ENCODE data around the gene TSPAN33.
"Not testable (repeated sequence)": the region's sequence is repeated elsewhere in the genome, so short reads cannot be mapped to it uniquely, and the experiment has no call there.

Gene TSPAN33

DNA sequence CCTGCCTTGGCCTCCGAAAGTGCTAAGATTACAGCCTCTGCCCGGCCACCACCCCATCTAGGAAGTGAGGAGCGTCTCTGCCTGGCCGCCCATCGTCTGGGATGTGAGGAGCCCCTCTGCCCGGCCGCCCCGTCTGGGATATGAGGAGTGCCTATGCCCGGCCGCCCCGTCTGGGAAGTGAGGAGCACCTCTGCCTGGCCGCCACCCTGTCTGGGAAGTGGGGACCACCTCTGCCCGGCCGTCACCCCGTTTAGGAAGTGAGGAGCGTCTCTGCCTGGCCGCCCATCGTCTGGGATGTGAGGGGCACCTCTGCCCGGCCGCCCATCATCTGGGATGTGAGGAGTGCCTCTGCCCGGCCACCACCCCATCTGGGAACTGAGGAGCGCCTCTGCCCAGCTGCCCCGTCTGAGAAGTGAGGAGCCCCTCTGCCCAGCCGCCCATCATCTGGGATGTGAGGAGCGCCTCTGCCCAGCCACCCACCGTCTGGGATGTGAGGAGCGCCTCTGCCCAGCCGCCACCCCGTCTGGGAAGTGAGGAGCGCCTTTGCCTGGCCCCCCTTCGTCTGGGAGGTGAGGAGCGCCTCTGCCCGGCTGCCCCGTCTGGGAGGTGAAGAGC, 71.7 kb downstream of the TSPAN33 start:
- ATAC-seq (ENCODE audit: insufficient read depth, low read depth) = not testable (repeated sequence)

DNA sequence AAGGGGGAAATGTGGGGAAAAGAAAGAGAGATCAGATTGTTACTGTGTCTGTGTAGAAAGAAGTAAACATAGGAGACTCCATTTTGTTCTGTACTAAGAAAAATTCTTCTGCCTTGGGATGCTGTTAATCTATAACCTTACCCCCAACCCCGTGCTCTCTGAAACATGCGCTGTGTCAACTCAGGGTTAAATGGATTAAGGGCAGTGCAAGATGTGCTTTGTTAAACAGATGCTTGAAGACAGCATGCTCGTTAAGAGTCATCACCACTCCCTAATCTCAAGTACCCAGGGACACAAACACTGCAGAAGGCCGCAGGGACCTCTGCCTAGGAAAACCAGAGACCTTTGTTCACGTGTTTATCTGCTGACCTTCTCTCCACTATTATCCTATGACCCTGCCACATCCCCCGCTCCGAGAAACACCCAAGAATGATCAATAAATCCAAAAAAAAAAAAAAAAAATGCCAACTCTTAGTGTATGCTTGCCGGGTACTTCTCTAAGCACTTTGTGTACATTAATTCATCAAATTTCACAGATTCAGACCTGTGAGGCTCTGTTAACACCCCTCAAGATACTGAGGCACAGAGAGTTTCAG, 72.4 kb downstream of the TSPAN33 start:
- H4K20me1 ChIP-seq (ENCODE audit: insufficient read depth, low read length); H3K4me2 ChIP-seq (ENCODE audit: insufficient read depth, low read length); H3K79me2 ChIP-seq (ENCODE audit: insufficient read depth, low read length); H3K4me3 ChIP-seq (ENCODE audit: low read depth in 1 of 2, low read length in 2 of 2); H3K27me3 ChIP-seq (ENCODE audit: insufficient read depth, low read length, poor library complexity); H2AFZ ChIP-seq (ENCODE audit: low read depth, low read length); H3K9me3 ChIP-seq (ENCODE audit: insufficient read depth, low read length, severe bottlenecking); H3K4me1 ChIP-seq (ENCODE audit: insufficient read depth, low read length); DNase-seq; H3K9ac ChIP-seq (ENCODE audit: low read depth, low read length); ATAC-seq (ENCODE audit: insufficient read depth, low read depth); H3K36me3 ChIP-seq (ENCODE audit: insufficient read depth, low read length); H3K27ac ChIP-seq (ENCODE audit: low read length): not testable (repeated sequence)

More for the DNA sequence above, 71.7 kb downstream of the TSPAN33 start:
- H3K27ac ChIP-seq (ENCODE audit: low read length); H3K4me3 ChIP-seq (ENCODE audit: low read depth in 1 of 2, low read length in 2 of 2); H4K20me1 ChIP-seq (ENCODE audit: insufficient read depth, low read length); H3K4me2 ChIP-seq (ENCODE audit: insufficient read depth, low read length); H3K4me1 ChIP-seq (ENCODE audit: insufficient read depth, low read length); H3K9me3 ChIP-seq (ENCODE audit: insufficient read depth, low read length, severe bottlenecking); H3K9ac ChIP-seq (ENCODE audit: low read depth, low read length); H3K36me3 ChIP-seq (ENCODE audit: insufficient read depth, low read length); H3K27me3 ChIP-seq (ENCODE audit: insufficient read depth, low read length, poor library complexity); H2AFZ ChIP-seq (ENCODE audit: low read depth, low read length); H3K79me2 ChIP-seq (ENCODE audit: insufficient read depth, low read length): not testable (repeated sequence)
- DNase-seq = peak; percentile 23

DNA sequence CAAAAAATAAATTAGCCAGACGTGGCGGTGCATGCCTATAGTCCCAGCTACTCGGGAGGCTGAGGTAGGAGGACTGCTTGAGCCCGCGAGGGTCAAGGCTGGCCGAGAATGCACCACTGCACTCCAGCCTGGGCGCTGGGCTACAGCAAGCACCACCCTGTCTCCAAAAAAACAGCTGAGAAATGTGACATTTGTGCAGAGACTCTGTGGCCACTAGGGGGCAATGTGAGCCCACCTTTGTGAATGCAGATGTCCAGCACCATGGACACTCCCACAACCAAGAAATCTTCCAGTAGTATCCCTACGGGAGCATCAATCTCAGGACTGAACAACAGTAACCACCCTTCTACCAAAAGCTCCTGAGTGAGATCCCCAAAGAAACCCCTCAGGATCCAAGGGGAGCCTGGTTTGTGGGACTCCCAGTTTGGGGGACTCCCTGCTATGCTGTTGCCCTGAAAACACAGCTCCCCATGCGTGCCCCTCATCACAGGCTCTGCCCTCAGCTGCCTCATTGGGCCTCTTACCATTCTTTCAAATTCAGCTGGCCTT, 74.1 kb downstream of the TSPAN33 start:
- DNase-seq (peak; percentile 76), ATAC-seq (ENCODE audit: insufficient read depth, low read depth) (peak; percentile 95)
- Histone ChIP-seq H4K20me1 (ENCODE audit: insufficient read depth, low read length) (no peaks in the 10 kb centered on the region), H3K27me3 (ENCODE audit: insufficient read depth, low read length, poor library complexity) (no peaks in the 10 kb centered on the region), H3K4me2 (ENCODE audit: insufficient read depth, low read length) (no peak overlapping the region), H3K79me2 (ENCODE audit: insufficient read depth, low read length) (no peaks in the 10 kb centered on the region), H3K4me1 (ENCODE audit: insufficient read depth, low read length) (peaks cover 13% of the 10 kb centered on the region), H3K9me3 (ENCODE audit: insufficient read depth, low read length, severe bottlenecking) (no peaks in the 10 kb centered on the region), H3K9ac (ENCODE audit: low read depth, low read length) (no peak overlapping the region), H2AFZ (ENCODE audit: low read depth, low read length) (no peak overlapping the region), H3K4me3 (ENCODE audit: low read depth in 1 of 2, low read length in 2 of 2) (no peak overlapping the region), H3K27ac (ENCODE audit: low read length) (no peak overlapping the region), H3K36me3 (ENCODE audit: insufficient read depth, low read length) (no peaks in the 10 kb centered on the region)
- no peak for TF ChIP-seq EZH2 (IDR thresholded peaks at IDR 0.05; ENCODE audit: borderline replicate concordance, low read depth, low read length, severe bottlenecking)
- TF ChIP-seq, protein P1, sequence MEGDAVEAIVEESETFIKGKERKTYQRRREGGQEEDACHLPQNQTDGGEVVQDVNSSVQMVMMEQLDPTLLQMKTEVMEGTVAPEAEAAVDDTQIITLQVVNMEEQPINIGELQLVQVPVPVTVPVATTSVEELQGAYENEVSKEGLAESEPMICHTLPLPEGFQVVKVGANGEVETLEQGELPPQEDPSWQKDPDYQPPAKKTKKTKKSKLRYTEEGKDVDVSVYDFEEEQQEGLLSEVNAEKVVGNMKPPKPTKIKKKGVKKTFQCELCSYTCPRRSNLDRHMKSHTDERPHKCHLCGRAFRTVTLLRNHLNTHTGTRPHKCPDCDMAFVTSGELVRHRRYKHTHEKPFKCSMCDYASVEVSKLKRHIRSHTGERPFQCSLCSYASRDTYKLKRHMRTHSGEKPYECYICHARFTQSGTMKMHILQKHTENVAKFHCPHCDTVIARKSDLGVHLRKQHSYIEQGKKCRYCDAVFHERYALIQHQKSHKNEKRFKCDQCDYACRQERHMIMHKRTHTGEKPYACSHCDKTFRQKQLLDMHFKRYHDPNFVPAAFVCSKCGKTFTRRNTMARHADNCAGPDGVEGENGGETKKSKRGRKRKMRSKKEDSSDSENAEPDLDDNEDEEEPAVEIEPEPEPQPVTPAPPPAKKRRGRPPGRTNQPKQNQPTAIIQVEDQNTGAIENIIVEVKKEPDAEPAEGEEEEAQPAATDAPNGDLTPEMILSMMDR (IDR thresholded peaks at IDR 0.05; ENCODE audit: borderline replicate concordance, extremely low read depth, low read length, poor library complexity, severe bottlenecking) = peak; percentile 94

- not testable (repeated sequence) for ATAC-seq (ENCODE audit: insufficient read depth, low read depth); H3K9ac ChIP-seq (ENCODE audit: low read depth, low read length); H3K4me2 ChIP-seq (ENCODE audit: insufficient read depth, low read length); H4K20me1 ChIP-seq (ENCODE audit: insufficient read depth, low read length); H3K27ac ChIP-seq (ENCODE audit: low read length); H2AFZ ChIP-seq (ENCODE audit: low read depth, low read length); H3K79me2 ChIP-seq (ENCODE audit: insufficient read depth, low read length); DNase-seq; H3K36me3 ChIP-seq (ENCODE audit: insufficient read depth, low read length); H3K4me3 ChIP-seq (ENCODE audit: low read depth in 1 of 2, low read length in 2 of 2); H3K9me3 ChIP-seq (ENCODE audit: insufficient read depth, low read length, severe bottlenecking); H3K27me3 ChIP-seq (ENCODE audit: insufficient read depth, low read length, poor library complexity)
- peaks cover 18% of the 10 kb centered on the region for H3K4me1 ChIP-seq (ENCODE audit: insufficient read depth, low read length)
These were observed 74.7 kb downstream of the TSPAN33 start for GRCh38 chr7:129219166-129219565.
